ENCODE results near the gene PTPRE.
A peak's percentile ranks its signal among the peaks of the same experiment; 100 is the strongest.

The PTPRE gene

GRCh38 chr10:127934383-127934782 lies 27.5 kb downstream of the PTPRE start:
- ATAC-seq = no peak
- TF ChIP-seq GLIS3 (CRISPR knock-in tag; IDR thresholded peaks at IDR 0.05) (no peak), OSR1 (CRISPR knock-in tag; IDR thresholded peaks at IDR 0.05) (no peak), ZFP3 (CRISPR knock-in tag; IDR thresholded peaks at IDR 0.05) (no peak), ZFP30 (CRISPR knock-in tag; IDR thresholded peaks at IDR 0.05) (no peak), ISL1 (CRISPR knock-in tag; IDR thresholded peaks at IDR 0.05) (no peak), RARB (CRISPR knock-in tag; IDR thresholded peaks at IDR 0.05) (no peak), ZNF565 (CRISPR knock-in tag; conservative IDR thresholded peaks at IDR 0.05; ENCODE audit: low read depth) (no peak), POU6F1 (CRISPR knock-in tag; IDR thresholded peaks at IDR 0.05; ENCODE audit: borderline replicate concordance, low read depth) (no peak), SNAI2 (CRISPR knock-in tag; IDR thresholded peaks at IDR 0.05) (no peak), ZNF70 (CRISPR knock-in tag; IDR thresholded peaks at IDR 0.05) (no peak)

GRCh38 chr10:127935071-127935561 lies 28.2 kb downstream of the PTPRE start:
- ATAC-seq = no peak
- no peak for TF ChIP-seq POU6F1 (CRISPR knock-in tag; IDR thresholded peaks at IDR 0.05; ENCODE audit: borderline replicate concordance, low read depth)
- TF ChIP-seq TCF4 (CRISPR knock-in tag; IDR thresholded peaks at IDR 0.05; ENCODE audit: borderline replicate concordance) = no peak
- TF ChIP-seq TOX (CRISPR knock-in tag; IDR thresholded peaks at IDR 0.05; ENCODE audit: borderline replicate concordance) = no peak
- no peak for TF ChIP-seq ZNF8 (CRISPR knock-in tag; IDR thresholded peaks at IDR 0.05)
- TF ChIP-seq GLIS3 (CRISPR knock-in tag; IDR thresholded peaks at IDR 0.05) = no peak
- TF ChIP-seq ZC3H10 (CRISPR knock-in tag; IDR thresholded peaks at IDR 0.05) = no peak
- TF ChIP-seq PPARA (CRISPR knock-in tag; IDR thresholded peaks at IDR 0.05; ENCODE audit: borderline replicate concordance) = no peak
- no peak for TF ChIP-seq ESRRG (CRISPR knock-in tag; IDR thresholded peaks at IDR 0.05)

- ATAC-seq = peak; percentile 75
- no peak for TF ChIP-seq CSDC2 (CRISPR knock-in tag; IDR thresholded peaks at IDR 0.05)
- TF ChIP-seq CREB5 (CRISPR knock-in tag; IDR thresholded peaks at IDR 0.05; ENCODE audit: low read depth) = 0 out of 2 replicates have a peak, but pooled peaks have one; percentile 24
- TF ChIP-seq TSHZ2 (CRISPR knock-in tag; IDR thresholded peaks at IDR 0.05) = 0 out of 2 replicates have a peak, but pooled peaks have one; percentile 11
- peak; percentile 84 for TF ChIP-seq ISL1 (CRISPR knock-in tag; IDR thresholded peaks at IDR 0.05)
- no peak for TF ChIP-seq ZNF565 (CRISPR knock-in tag; conservative IDR thresholded peaks at IDR 0.05; ENCODE audit: low read depth)
- no peak for TF ChIP-seq TOX (CRISPR knock-in tag; IDR thresholded peaks at IDR 0.05; ENCODE audit: borderline replicate concordance)
Measured at GRCh38 chr10:127937069-127937468, 30.2 kb downstream of the PTPRE start.

GRCh38 chr10:127937915-127938463 lies 31.1 kb downstream of the PTPRE start:
- ATAC-seq = no peak
- TF ChIP-seq TSHZ2 (CRISPR knock-in tag; IDR thresholded peaks at IDR 0.05) = no peak
- TF ChIP-seq SNAI2 (CRISPR knock-in tag; IDR thresholded peaks at IDR 0.05) = no peak
- no peak for TF ChIP-seq PATZ1 (CRISPR knock-in tag; IDR thresholded peaks at IDR 0.05; ENCODE audit: borderline replicate concordance)
- TF ChIP-seq PPARA (CRISPR knock-in tag; IDR thresholded peaks at IDR 0.05; ENCODE audit: borderline replicate concordance) = no peak
- TF ChIP-seq GLIS3 (CRISPR knock-in tag; IDR thresholded peaks at IDR 0.05) = no peak
- no peak for TF ChIP-seq ISL1 (CRISPR knock-in tag; IDR thresholded peaks at IDR 0.05)
- no peak for TF ChIP-seq ZC3H10 (CRISPR knock-in tag; IDR thresholded peaks at IDR 0.05)
- TF ChIP-seq CSRNP3 (CRISPR knock-in tag; IDR thresholded peaks at IDR 0.05) = no peak
- TF ChIP-seq ZNF8 (CRISPR knock-in tag; IDR thresholded peaks at IDR 0.05) = no peak
- TF ChIP-seq ZNF565 (CRISPR knock-in tag; conservative IDR thresholded peaks at IDR 0.05; ENCODE audit: low read depth) = no peak
- no peak for TF ChIP-seq ZFP30 (CRISPR knock-in tag; IDR thresholded peaks at IDR 0.05)
- no peak for TF ChIP-seq CSDC2 (CRISPR knock-in tag; IDR thresholded peaks at IDR 0.05)

Measured in SK-N-SH treated with all-trans-retinoic acid at 6 μM for 48 hours (cell line).